COLO668 (cell line): Measurements from ENCODE around the gene SNTB2.

ENCODE experiments used
- DNase-seq: peaks from one replicate; lab custom pipeline; 2025; ENCODE audit not compliant: unreplicated experiment; lab: John Stamatoyannopoulos, UW

The SNTB2 gene

GRCh38 chr16:69330286-69331109 is 143.5 kb downstream of the SNTB2 start, which contains the start of gene PDF:
TSS of gene PDF (minus strand) at chr16:69330588. CDS start at chr16:69330570, 18 bp downstream.
- peak; percentile 97 for DNase-seq

GRCh38 chr16:69334696-69335095 is 147.7 kb downstream of the SNTB2 start:
- DNase-seq, result no peak

GRCh38 chr16:69338557-69339288 is 151.8 kb downstream of the SNTB2 start:
- DNase-seq, result no peak

- DNase-seq, result peak; percentile 95
Measured at GRCh38 chr16:69339289-69340094, 152.5 kb downstream of the SNTB2 start, which contains the start of the genes COG8 and NIP7. TSS of gene COG8 (minus strand) at chr16:69339564. CDS start at chr16:69339552, 12 bp downstream. TSS of gene NIP7 (plus strand) at chr16:69339772. CDS start at chr16:69339830, 58 bp downstream.

- DNase-seq, result no peak
Measured at GRCh38 chr16:69340095-69340644, 153.2 kb downstream of the SNTB2 start.

GRCh38 chr16:69344171-69344570 is 157.2 kb downstream of the SNTB2 start:
- DNase-seq, result no peak

GRCh38 chr16:69345923-69346322 is 159.0 kb downstream of the SNTB2 start:
- no peak for DNase-seq

GRCh38 chr16:69346683-69347082 is 159.7 kb downstream of the SNTB2 start:
- DNase-seq, result no peak

GRCh38 chr16:69348222-69348621 is 161.3 kb downstream of the SNTB2 start:
- DNase-seq, result no peak

- DNase-seq, result no peak
Measured at GRCh38 chr16:69349536-69349935, 162.6 kb downstream of the SNTB2 start.

- DNase-seq, result no peak
Measured at GRCh38 chr16:69350536-69351133, 163.7 kb downstream of the SNTB2 start.

GRCh38 chr16:69351309-69352027 is 164.5 kb downstream of the SNTB2 start, which contains the start of gene TMED6:
TSS of gene TMED6 (minus strand) at chr16:69351786. CDS start at chr16:69351753, 33 bp downstream.
- peak; percentile 77 for DNase-seq
